H1 (cell line): ENCODE measurements around the gene HCK. TPM values are rescaled to one million over a fixed set of nuclear protein-coding genes. Genes with fewer than 3 reads are reported as not detected.

Experiments used
- CTCF ChIA-PET: fragments of 300-600 bp; sonication (Branson Sonifier 250); formaldehyde crosslinking; loops from one replicate; lab custom pipeline; 2021; ENCODE audit not compliant: partially characterized antibody; lab: Charles Lee
- POLR2A ChIA-PET: fragments of 300-600 bp; sonication (Branson Sonifier 250); formaldehyde crosslinking; loops from one replicate; lab custom pipeline; 2021; ENCODE audit warnings: inconsistent platforms; ENCODE audit not compliant: partially characterized antibody; lab: Charles Lee
- DNase-seq, 2 experiments: peaks; one replicate each; pipeline versions ENCODE4 v3.0.0 to v3.0.0-alpha.2; 2010 to 2022; ENCODE audit warnings: low spot score in 2 of 2, low read depth in 1 of 2, mixed read lengths in 1 of 2
- FAIRE-seq: peaks from 2 replicates; lab custom pipeline; 2011; peaks lifted over from hg19 to GRCh38; lab: Jason Lieb, UNC
- H2AFZ ChIP-seq: 2 replicates; pipeline ENCODE4 v1.8.1; 2012; ENCODE audit warnings: low read length, inconsistent platforms
- H2AK5ac ChIP-seq: 2 replicates; pipeline ENCODE4 v1.6.1; 2013; ENCODE audit warnings: low read depth, low read length
- H2BK120ac ChIP-seq: replicated peaks from 2 replicates; pipeline ENCODE3; 2013; ENCODE audit warnings: low read depth, low read length, inconsistent platforms
- H2BK12ac ChIP-seq: 2 replicates; pipeline ENCODE4 v1.6.1; 2013; ENCODE audit warnings: low read depth, low read length
- H2BK15ac ChIP-seq: 2 replicates; pipeline ENCODE4 v1.6.1; 2013; ENCODE audit warnings: low read length
- H2BK20ac ChIP-seq: 2 replicates; pipeline ENCODE4 v1.6.1; 2013; ENCODE audit warnings: low read length
- H2BK5ac ChIP-seq: 2 replicates; pipeline ENCODE4 v1.6.1; 2013; ENCODE audit warnings: low read depth, low read length
- H3K14ac ChIP-seq: 2 replicates; pipeline ENCODE4 v1.6.1; 2013; ENCODE audit warnings: inconsistent platforms; ENCODE audit not compliant: insufficient read length
- H3K18ac ChIP-seq: 2 replicates; pipeline ENCODE4 v1.6.1; 2013; ENCODE audit warnings: low read length; ENCODE audit errors: extremely low read depth
- H3K23ac ChIP-seq: 2 replicates; pipeline ENCODE4 v1.6.1; 2013; ENCODE audit warnings: inconsistent platforms; ENCODE audit not compliant: insufficient read length
- H3K23me2 ChIP-seq: 2 replicates; pipeline ENCODE4 v1.6.1; 2013; ENCODE audit warnings: low read depth, low read length
- H3K27ac ChIP-seq: 2 replicates; pipeline ENCODE4 v1.6.1; 2011; ENCODE audit warnings: low read depth, low read length, inconsistent platforms
- H3K27me3 ChIP-seq, 4 experiments: replicated peaks in 1 of 4; 1 replicate in 1 of 4; 2 replicates in 3 of 4; pipeline versions ENCODE4 v1.6.1 to v1.8.1; 2011 to 2013; ENCODE audit warnings: low read length in 3 of 4, mild to moderate bottlenecking in 3 of 4, inconsistent platforms in 2 of 4, mixed read lengths in 2 of 4, moderate library complexity in 1 of 4; ENCODE audit not compliant: control insufficient read depth in 3 of 4, insufficient read depth in 3 of 4; ENCODE audit errors: extremely low read depth in 1 of 4
- H3K36me3 ChIP-seq, 4 experiments: 2 replicates each; pipeline versions ENCODE4 v1.6.1 to v1.8.1; 2011 to 2013; ENCODE audit warnings: mild to moderate bottlenecking in 4 of 4, low read length in 3 of 4, moderate library complexity in 2 of 4, control low read depth in 1 of 4, inconsistent platforms in 1 of 4; ENCODE audit not compliant: insufficient read depth in 4 of 4, control insufficient read depth in 2 of 4
- H3K4ac ChIP-seq: replicated peaks from 2 replicates; pipeline ENCODE3; 2013; ENCODE audit warnings: low read length, low read depth, mixed read lengths, inconsistent platforms; ENCODE audit not compliant: insufficient read length
- H3K4me1 ChIP-seq, 4 experiments: replicated peaks in 1 of 4; 1 replicate in 1 of 4; 2 replicates in 3 of 4; pipeline versions ENCODE4 v1.6.1 to v1.8.1; 2011 to 2013; ENCODE audit warnings: low read length in 3 of 4, inconsistent platforms in 2 of 4, mixed read lengths in 1 of 4; ENCODE audit not compliant: insufficient read depth in 4 of 4, control insufficient read depth in 3 of 4
- H3K4me2 ChIP-seq, 2 experiments: 2 replicates each; pipeline versions ENCODE4 v1.6.1 to v1.8.1; 2011 to 2013; ENCODE audit warnings: low read depth in 2 of 2, low read length in 2 of 2, control low read depth in 1 of 2, inconsistent platforms in 1 of 2, mild to moderate bottlenecking in 1 of 2; ENCODE audit not compliant: insufficient read depth in 1 of 2
- H3K4me3 ChIP-seq, 4 experiments: fragments of 200-600, 300-600 bp in 1 of 4; sonication (generic), shearing (Covaris generic), sonication (Bioruptor Twin) in 1 of 4; 2 replicates each; pipeline versions ENCODE4 v1.5.1 to v1.8.1; 2011 to 2016; ENCODE audit warnings: low read length in 4 of 4, low read depth in 3 of 4, control low read depth in 2 of 4, inconsistent platforms in 2 of 4, mild to moderate bottlenecking in 2 of 4, mixed read lengths in 1 of 4, moderate library complexity in 1 of 4; ENCODE audit not compliant: insufficient read depth in 2 of 4; ENCODE audit errors: extremely low read depth in 1 of 4
- H3K56ac ChIP-seq: replicated peaks from 2 replicates; pipeline ENCODE3; 2013; ENCODE audit warnings: low read depth, mild to moderate bottlenecking, mixed read lengths, low read length, inconsistent platforms; ENCODE audit not compliant: insufficient read length
- H3K79me1 ChIP-seq: 2 replicates; pipeline ENCODE4 v1.6.1; 2013; ENCODE audit warnings: low read depth, low read length, control low read depth
- H3K79me2 ChIP-seq, 2 experiments: 2 replicates each; pipeline versions ENCODE4 v1.6.1 to v1.8.1; 2012 to 2013; ENCODE audit warnings: low read length in 2 of 2, mild to moderate bottlenecking in 2 of 2, inconsistent platforms in 1 of 2; ENCODE audit not compliant: insufficient read depth in 2 of 2, control insufficient read depth in 1 of 2
- H3K9ac ChIP-seq, 4 experiments: replicated peaks in 1 of 4; 1 replicate in 1 of 4; 2 replicates in 3 of 4; pipeline versions ENCODE4 v1.6.1 to v1.8.1; 2011 to 2013; ENCODE audit warnings: low read depth in 3 of 4, low read length in 3 of 4, control low read depth in 2 of 4, mild to moderate bottlenecking in 2 of 4, moderate library complexity in 2 of 4, inconsistent platforms in 1 of 4; ENCODE audit errors: extremely low read depth in 1 of 4
- H3K9me3 ChIP-seq, 2 experiments: 2 replicates each; pipeline versions ENCODE4 v1.6.1 to v1.8.1; 2012 to 2013; ENCODE audit warnings: mild to moderate bottlenecking in 2 of 2, moderate library complexity in 2 of 2, control low read depth in 1 of 2, inconsistent platforms in 1 of 2, low read depth in 1 of 2, low read length in 1 of 2, mixed read lengths in 1 of 2; ENCODE audit not compliant: insufficient read depth in 2 of 2
- H4K20me1 ChIP-seq, 2 experiments: replicated peaks in 1 of 2; 2 replicates each; pipeline versions ENCODE3 to v1.8.1; 2011 to 2013; ENCODE audit warnings: inconsistent platforms in 2 of 2, low read length in 2 of 2, mild to moderate bottlenecking in 1 of 2; ENCODE audit not compliant: insufficient read depth in 2 of 2, control insufficient read depth in 1 of 2
- H4K5ac ChIP-seq: 2 replicates; pipeline ENCODE4 v1.6.1; 2013; ENCODE audit warnings: low read length, low read depth, mixed read lengths, inconsistent platforms; ENCODE audit not compliant: insufficient read length
- H4K8ac ChIP-seq: 2 replicates; pipeline ENCODE4 v1.8.0; 2013; ENCODE audit warnings: mild to moderate bottlenecking, moderate library complexity, low read length, inconsistent platforms; ENCODE audit not compliant: insufficient read depth; ENCODE audit errors: extremely low read depth
- H4K91ac ChIP-seq: replicated peaks from 2 replicates; pipeline ENCODE3; 2013; ENCODE audit warnings: low read length, mixed read lengths, inconsistent platforms; ENCODE audit not compliant: insufficient read length
- BCL11A ChIP-seq, 2 experiments: IDR thresholded peaks; one replicate each; pipeline ENCODE4 v1.6.1; 2011; ENCODE audit warnings: low read depth in 2 of 2, low read length in 2 of 2, mild to moderate bottlenecking in 2 of 2
- KDM1A ChIP-seq: fragments of 200-600, 300-600 bp; sonication (generic); IDR thresholded peaks from 2 replicates; pipeline ENCODE4 v1.7.1; 2016; ENCODE audit warnings: mild to moderate bottlenecking, low read length, borderline replicate concordance
- TCF12 ChIP-seq: IDR thresholded peaks from 2 replicates; pipeline ENCODE4 v1.6.1; 2011; ENCODE audit warnings: low read depth, mild to moderate bottlenecking, low read length
- WGBS, 2 experiments: shearing (Covaris generic) in 1 of 2; methylation state at CpG; one replicate each; pipeline versions ENCODE4 v1.1.6 to v1.1.7; 2013 to 2015; ENCODE audit warnings: low lambda C conversion rate in 2 of 2, mixed read lengths in 2 of 2, inconsistent platforms in 1 of 2, low coverage in 1 of 2, missing lambda C conversion rate in 1 of 2; ENCODE audit not compliant: insufficient replicate concordance in 2 of 2, insufficient coverage in 1 of 2, insufficient read length in 1 of 2; ENCODE audit errors: extremely low coverage in 1 of 2, missing lambda C conversion rate in 1 of 2; 5-methylcytosine and 5-hydroxymethylcytosine counted together
- polyA plus RNA-seq, 7 experiments: library from polyadenylated mRNA; depleted of rRNA in 3 of 7; stranded (reverse) in 5 of 7; unstranded in 2 of 7; fragments of >200 nt in 5 of 7; fragments of 200-250 nt in 2 of 7; gene quantifications; 1 replicate in 5 of 7; 2 replicates in 1 of 7; 4 replicates in 1 of 7; pipeline versions ENCODE4 v1.2.1 to v1.2.3, GENCODE V29; 2011 to 2013; ENCODE audit warnings: missing spikeins in 2 of 7, mixed read lengths in 2 of 7
- total RNA-seq: library from RNA; stranded (reverse); fragmentation: NEBNext Ultra II Directional; extraction: Animal tissue kit (Norgen Biotek cat#: 25700); gene quantifications from 2 replicates; pipeline ENCODE4 v1.2.1, GENCODE V29; 2021
- TF ChIP-seq, protein P1 (sequence below): IDR thresholded peaks from 2 replicates; pipeline ENCODE4 v1.6.1; 2011; ENCODE audit warnings: low read depth, mild to moderate bottlenecking, low read length; ENCODE audit not compliant: insufficient read depth

The HCK gene
- total and polyA plus RNA-seq, 2 of the 8 experiments (the other 6 are each of a cell fraction or from before 2014, with no cell fraction given): 0.37 to 4.3 TPM

DNA sequence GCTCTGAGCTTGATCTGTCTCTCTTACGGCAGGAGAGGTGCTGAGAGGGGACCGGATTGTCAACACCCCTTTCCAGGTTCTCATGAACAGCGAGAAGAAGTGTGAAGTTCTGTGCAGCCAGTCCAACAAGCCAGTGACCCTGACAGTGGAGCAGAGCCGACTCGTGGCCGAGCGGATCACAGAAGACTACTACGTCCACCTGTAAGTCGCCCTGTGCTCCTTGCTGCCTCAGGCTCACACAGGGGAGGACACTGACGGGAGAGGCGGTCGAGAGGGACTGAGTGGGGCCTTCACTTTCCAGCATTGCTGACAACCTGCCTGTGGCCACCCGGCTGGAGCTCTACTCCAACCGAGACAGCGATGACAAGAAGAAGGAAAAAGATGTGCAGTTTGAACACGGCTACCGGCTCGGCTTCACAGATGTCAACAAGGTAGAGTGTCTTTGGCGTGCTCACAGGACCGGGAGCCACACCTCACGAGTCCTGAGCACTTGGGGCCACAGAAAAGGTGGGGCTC is 89.5 kb downstream of the HCK start:
- Histone ChIP-seq H2BK12ac (no peak overlapping the region), H2AFZ (no peak overlapping the region), H4K8ac (no peak overlapping the region), H3K23ac (no peak overlapping the region), H3K14ac (no peak overlapping the region), H2AK5ac (no peak overlapping the region), H3K4me2 (no peak overlapping the region), H3K56ac (no peak overlapping the region), H3K18ac (no peak overlapping the region), H3K79me2 (no peaks in the 10 kb centered on the region), H2BK120ac (no peak overlapping the region), H2BK20ac (no peak overlapping the region), H2BK15ac (no peak overlapping the region), H4K91ac (no peak overlapping the region), H3K36me3 (peaks cover 54 to 66% (median 60%) of the 10 kb centered on the region in 4 experiments), H3K4me3 (no peak overlapping the region), H4K5ac (no peak overlapping the region), H3K9me3 (no peaks in the 10 kb centered on the region), H3K27ac (no peak overlapping the region), H2BK5ac (no peak overlapping the region), H3K4ac (no peak overlapping the region), H3K27me3 (no peaks in the 10 kb centered on the region; a peak in 1 of 7 replicates), H4K20me1 (peaks cover 0 to 1% of the 10 kb centered on the region in 2 experiments), H3K79me1 (no peaks in the 10 kb centered on the region; the same call in 1 of the 2 replicates), H3K23me2 (no peaks in the 10 kb centered on the region), H3K4me1 (no peaks in the 10 kb centered on the region), H3K9ac (no peak overlapping the region)
- CTCF ChIA-PET: interaction anchor here (0.6 to 1.0 kb wide), 3 partner anchors 8 to 298 kb away, joined by 3 read pairs; no protein-coding TSS in a partner anchor
- POLR2A ChIA-PET: no interaction called here
- WGBS, 2 experiments: 93% methylated on average over 21 of the region's 21 CpGs; no CpG with 5 or more reads in 1 of the 2 experiments
- TF ChIP-seq KDM1A (no peak), TCF12 (no peak), BCL11A (IDR thresholded peaks at IDR 0.05; ENCODE audit: low read depth in 2 of 2, low read length in 2 of 2) (no peak)
- TF ChIP-seq, protein P1, sequence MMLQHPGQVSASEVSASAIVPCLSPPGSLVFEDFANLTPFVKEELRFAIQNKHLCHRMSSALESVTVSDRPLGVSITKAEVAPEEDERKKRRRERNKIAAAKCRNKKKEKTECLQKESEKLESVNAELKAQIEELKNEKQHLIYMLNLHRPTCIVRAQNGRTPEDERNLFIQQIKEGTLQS: no peak
- DNase-seq: no peak
- FAIRE-seq: no peak
